ENCODE data around the gene ZNF837. TPM values are rescaled to one million over a fixed set of nuclear protein-coding genes. Genes with fewer than 3 reads are reported as not detected.
"Not testable (repeated sequence)": the region's sequence is repeated elsewhere in the genome, so short reads cannot be mapped to it uniquely, and the experiment has no call there.

Gene ZNF837
- 1.1 TPM for polyA plus RNA-seq (2013, experiment 1 of 2; ENCODE audit: insufficient read length)
- polyA plus RNA-seq (2013, experiment 2 of 2; ENCODE audit: insufficient read length): 1.2 TPM

GRCh38 chr19:58380662-58381459, at the start of gene ZNF837:
Gene ZNF837, minus strand, starts transcription at chr19:58381030. Its CDS starts 11,698 bp downstream, at chr19:58369332.
- DNase-seq: peak; percentile 100

- DNase-seq: no peak
Observed at GRCh38 chr19:58429745-58430144, 48.9 kb upstream of the ZNF837 start.

GRCh38 chr19:58428617-58429016, 47.8 kb upstream of the ZNF837 start:
- no peak for DNase-seq

- DNase-seq: no peak
Observed at GRCh38 chr19:58417071-58417470, 36.2 kb upstream of the ZNF837 start.

DNA sequence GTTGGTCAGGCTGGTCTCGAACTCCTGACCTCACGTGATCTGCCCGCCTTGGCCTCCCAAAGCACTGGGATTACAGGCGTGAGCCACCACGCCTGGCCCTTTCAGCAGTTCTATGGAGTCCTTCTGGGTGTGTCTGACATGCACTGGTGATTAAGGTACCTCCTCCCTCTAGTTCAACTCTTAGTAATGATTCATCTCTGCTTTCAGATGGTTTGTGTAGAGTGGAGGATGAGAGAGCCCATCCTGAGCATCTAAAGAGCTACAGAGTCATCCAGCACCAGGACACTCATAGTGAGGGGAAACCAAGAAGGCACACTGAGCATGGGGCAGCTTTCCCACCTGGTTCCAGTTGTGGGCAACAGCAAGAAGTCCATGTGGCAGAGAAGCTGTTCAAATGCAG, 35.8 kb upstream of the ZNF837 start:
- no peak for DNase-seq

DNA sequence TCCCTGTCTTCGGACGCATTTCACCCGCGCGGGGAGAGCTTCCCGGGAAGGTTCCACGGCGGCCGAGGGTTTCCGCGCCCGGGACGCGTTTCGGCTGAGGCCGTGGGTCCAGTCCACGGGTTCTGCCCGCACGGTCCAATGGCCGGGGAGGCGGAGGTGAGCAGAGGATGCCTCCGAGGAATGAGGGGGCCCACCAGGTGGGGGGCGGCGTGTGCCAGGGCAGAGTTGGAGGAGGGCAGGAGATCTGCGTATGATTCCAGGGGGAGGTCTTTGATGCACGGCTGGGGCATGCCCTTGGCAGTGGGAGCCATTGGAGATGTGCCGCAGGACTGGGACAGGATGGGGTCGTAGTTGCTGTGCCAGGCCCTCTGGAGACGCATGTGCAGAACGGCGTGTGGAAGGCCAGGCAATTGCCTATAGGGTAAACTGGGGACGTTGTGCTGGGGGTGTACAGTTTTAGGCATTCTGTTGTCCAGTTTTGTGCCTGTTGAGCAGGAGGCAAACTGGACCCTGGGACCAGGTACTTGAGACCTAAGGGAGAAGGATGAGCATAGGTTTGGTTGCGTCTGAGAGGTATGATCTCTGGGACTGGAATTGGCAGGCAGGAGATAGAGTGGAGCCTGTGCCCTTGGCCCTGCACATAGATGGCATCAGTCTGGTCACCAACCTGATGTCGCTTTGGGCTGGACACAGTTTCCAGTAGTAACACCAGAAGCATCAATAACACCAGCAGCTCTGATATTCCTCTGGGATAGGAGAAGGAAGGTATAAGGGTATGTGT, 28.4 kb upstream of the ZNF837 start:
- no peak for DNase-seq

DNA sequence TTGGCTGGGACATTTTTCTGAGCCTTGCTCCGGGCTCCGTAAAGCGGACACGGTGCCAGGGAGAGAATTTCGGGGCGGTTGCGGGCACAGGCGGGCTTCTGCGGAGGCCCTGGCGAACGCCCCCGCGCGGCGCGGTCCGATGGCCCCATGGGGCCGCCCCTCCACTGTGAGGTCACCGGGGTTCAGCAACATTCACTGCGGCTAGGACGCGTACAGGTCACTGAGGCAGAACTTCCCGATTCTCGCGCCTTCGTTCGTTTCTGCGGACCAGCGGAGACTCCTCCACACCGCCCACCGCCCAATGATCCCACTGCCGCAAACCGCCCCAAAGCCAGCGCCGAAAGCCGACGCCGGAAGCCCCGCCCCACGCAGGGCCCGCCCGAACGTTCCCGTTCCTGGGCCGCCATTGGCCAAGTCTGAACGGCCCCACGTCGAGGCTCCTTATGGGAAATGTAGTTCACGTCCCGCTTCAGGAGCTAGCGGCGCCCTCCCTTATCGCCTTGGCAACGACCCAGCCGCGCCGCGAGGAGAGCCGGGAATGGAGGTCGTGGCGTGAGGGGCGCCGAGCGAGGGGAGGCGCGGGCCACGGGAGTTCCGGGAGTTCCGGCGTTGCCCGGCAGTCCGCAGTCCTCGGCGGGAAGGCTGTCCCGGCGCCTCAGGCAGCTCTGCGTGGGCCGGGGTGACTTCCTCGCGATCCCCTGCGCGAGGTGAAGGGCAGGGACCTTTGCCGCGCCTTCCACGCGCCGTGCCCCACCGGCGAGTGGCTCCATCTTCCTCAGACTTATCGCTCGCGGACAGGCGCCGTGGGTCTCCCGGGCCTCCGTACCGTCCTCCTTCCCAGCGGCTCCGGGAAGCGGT, 27.6 kb upstream of the ZNF837 start, which contains the start of gene ZNF584:
Gene ZNF584 (plus strand): TSS at position 498 of the 858 bp plus-strand sequence. CDS start 499 bp downstream, outside the sequence.
- DNase-seq: peak; percentile 96

GRCh38 chr19:58407658-58408151, 26.9 kb upstream of the ZNF837 start:
- DNase-seq: no peak

GRCh38 chr19:58406818-58407657, 26.2 kb upstream of the ZNF837 start:
- DNase-seq: no peak

DNA sequence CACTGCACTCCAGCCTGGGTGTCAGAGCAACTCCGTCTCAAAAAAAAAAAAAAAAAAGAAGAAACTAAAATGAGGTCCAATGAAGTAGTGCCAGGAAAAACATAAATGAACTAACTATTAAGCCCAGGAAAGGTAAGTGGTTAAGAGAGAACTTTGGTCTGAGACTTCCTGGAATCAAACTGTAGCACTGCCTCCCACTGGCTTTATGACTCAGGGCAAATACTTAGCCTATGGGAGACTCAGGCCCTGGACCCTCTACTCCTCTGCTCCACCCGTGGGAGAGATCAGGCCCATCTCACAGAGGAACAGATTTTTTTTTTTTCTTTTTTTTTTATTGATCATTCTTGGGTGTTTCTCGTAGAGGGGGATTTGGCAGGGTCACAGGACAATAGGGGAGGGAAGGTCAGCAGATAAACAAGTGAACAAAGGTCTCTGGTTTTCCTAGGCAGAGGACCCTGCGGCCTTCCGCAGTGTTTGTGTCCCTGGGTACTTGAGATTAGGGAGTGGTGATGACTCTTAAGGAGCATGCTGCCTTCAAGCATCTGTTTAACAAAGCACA, 23.2 kb upstream of the ZNF837 start:
- DNase-seq: not testable (repeated sequence)

DNA sequence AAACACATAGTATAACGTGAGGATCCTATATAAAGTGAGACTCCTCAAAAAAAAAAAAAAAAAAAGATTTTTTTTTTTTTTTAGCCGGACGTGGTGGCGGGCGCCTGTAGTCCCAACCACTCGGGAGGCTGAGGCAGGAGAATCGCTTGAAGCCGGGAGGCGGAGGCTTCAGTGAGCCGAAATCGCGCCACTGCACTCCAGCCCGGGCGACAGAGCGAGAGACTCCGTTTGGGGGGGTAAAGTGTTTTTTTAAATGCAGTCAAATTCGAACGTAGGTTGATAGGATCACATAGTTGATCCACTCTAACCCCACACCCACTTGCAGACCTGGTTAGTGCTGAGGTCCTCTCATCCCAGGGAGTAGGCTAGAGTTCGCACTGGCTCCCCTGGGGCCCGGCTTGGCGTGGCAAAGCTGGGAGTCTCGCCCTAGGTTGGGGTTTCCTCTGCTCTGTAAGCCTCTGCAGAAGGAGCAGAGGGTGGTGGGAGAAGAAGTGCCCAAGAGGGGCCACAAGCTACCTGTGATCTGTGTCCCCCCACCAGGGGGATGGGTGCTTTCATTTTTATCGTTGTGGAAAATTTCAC, 21.1 kb upstream of the ZNF837 start:
- DNase-seq: no peak

DNA sequence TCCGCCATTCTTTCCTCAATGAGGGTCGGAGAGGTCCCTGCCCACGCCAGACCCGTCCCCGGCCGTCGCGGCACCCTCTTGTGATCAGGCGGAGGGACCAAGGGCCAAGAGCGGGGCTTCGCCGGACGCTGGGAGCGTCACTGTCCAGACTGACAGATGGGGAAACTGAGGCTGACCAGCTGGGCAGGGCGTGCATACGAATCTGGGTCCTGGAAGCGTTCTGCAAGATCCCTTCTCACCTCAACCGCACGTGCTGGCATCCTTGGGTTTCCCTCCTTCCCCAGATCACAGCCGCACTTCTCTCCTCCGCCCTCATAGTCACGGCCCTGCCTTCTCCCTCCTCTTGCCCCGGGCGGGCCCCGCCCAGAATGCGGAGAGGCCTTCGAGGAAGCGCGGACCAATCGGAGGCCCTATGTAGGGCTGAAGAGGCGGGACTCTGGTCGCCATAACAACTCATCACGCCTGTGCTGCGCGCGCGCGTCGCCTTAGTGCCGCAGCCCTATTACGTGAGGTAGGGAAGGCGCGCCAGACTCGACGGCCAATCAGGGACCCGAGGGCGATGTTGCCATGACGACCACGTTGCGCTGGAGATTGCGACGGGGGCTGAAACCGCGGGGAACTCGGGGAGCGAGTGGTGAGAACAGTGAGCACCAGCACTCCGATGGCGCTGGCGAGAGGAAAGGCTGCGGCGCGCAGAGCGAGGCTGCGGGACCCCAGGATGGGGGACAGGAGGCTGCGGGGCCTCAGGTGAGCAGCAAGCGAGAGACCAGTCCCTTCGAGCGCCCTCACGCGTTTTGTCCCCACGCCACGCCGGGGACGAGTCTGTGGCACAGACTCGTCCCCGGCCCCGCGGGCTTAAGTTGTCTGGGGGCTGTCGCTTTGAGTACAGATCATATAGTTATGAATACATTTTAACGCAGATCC, 20.3 kb upstream of the ZNF837 start:
- peak; percentile 99 for DNase-seq

GRCh38 chr19:58400316-58400915, 19.6 kb upstream of the ZNF837 start:
- no peak for DNase-seq

DNA sequence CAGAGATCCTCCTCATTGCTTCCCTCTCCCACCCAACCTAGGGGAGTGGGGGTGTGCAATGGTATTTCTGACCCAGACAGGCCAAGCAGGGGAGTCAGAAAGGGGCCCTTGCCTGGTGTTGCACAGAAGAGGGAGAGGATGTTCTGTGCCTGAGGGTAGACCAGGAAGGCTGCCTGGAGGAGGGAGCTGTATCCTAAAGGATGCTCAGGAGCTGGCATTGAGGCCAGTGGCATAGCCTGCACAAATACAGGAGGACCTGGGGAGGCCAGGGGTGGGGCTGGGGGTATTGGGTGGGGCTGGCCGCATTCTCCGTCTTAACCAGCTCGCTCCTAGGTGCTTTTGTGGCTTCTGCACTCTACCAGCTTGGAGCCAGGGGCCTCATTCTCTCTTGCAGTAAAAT, 19.1 kb upstream of the ZNF837 start:
- no peak for DNase-seq

- no peak for DNase-seq
Observed at GRCh38 chr19:58398545-58398944, 17.7 kb upstream of the ZNF837 start.

DNA sequence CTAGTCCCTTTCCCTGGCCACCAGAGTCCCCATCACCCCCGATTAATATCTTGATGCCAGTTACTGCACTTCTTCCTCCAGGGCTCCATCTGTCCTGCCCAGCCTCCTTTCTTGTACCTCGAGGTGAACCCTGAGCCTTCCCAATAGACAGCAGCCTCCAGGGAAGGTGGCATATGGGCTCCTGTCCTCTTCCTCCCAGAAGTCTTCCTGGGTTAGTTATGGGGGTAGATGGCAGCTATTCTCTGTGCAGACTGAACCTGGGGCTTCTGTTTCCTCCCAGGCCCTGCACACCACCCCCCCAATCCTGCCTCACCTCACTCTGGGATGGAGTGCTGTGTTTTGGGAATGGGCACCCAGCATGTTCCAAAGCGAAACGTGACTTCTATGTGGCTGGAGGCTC, 17.3 kb upstream of the ZNF837 start:
- no peak for DNase-seq

GRCh38 chr19:58397533-58398037, 16.8 kb upstream of the ZNF837 start:
- DNase-seq: no peak

GRCh38 chr19:58396691-58397532, 16.1 kb upstream of the ZNF837 start:
- DNase-seq: no peak
